Activated T-helper 2 cell treated with anti-CD3 and anti-CD28 coated beads, Interferon-gamma antibody, Interleukin-2, Interleukin-4, amounts not matched to agents 10 μg/mL and 5 μg/mL and 100 μg/mL, durations not matched to agents 14 hours and 24 hours and 36 hours (primary cell): ENCODE data around the gene DENND1A. TPM values are rescaled to one million over a fixed set of nuclear protein-coding genes. Genes with fewer than 3 reads are reported as not detected.

Source experiments
- DNase-seq: peaks from one replicate; pipeline ENCODE4 v3.0.0; 2021; ENCODE audit warnings: low spot score
- H3K27ac Mint-ChIP-seq: one replicate; pipeline ENCODE4 v1.8.0; 2021; ENCODE audit warnings: mixed read lengths
- H3K27me3 Mint-ChIP-seq: one replicate; pipeline ENCODE4 v1.8.0; 2021; ENCODE audit warnings: low read depth, mixed read lengths
- H3K36me3 Mint-ChIP-seq: one replicate; pipeline ENCODE4 v1.8.0; 2021; ENCODE audit warnings: low read depth, mixed read lengths
- H3K4me1 Mint-ChIP-seq: one replicate; pipeline ENCODE4 v1.8.0; 2021; ENCODE audit warnings: low read depth, mixed read lengths
- H3K4me3 Mint-ChIP-seq: one replicate; pipeline ENCODE4 v1.8.0; 2021; ENCODE audit warnings: low read depth, mild to moderate bottlenecking, moderate library complexity, mixed read lengths
- H3K9me3 Mint-ChIP-seq: one replicate; pipeline ENCODE4 v1.8.0; 2021; ENCODE audit warnings: mixed read lengths
- intact Hi-C: fragments of 100-400 bp; cut with micrococcal nuclease; formaldehyde crosslinking; loops from one replicate; pipeline ENCODE4 v1.15.1; 2023
- total RNA-seq: library from RNA; stranded (reverse); gene quantifications from 2 replicates; pipeline ENCODE4 v1.2.3, GENCODE V29; 2022

DENND1A gene
- total RNA-seq, 1 donor from 2014 or later, result 20.0 TPM

DNA sequence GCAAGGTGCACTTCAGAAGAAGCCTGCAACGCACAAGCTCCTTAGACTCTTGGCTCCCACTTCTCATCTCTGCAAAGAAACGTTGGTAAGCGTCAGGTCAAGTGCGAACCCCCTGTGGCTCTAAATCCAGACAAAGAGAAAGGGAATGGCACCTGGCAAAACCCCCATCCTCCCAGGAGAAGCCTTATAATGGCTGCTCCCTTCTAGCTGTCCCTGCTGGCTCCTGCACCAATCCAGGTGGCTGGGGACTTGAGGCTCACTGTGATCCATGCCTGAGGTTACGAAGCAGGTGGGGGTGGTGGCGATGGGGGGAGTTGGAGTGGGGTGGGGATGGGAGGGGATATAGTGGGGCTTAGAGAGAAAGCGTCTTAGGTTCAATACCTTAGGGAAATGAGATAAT lies 272.8 kb downstream of the DENND1A start:
- Mint-ChIP-seq H3K4me1 (no peaks in the 10 kb centered on the region), H3K4me3 (no peak overlapping the region), H3K27ac (no peak overlapping the region), H3K27me3 (peaks cover 6% of the 10 kb centered on the region), H3K36me3 (peaks cover 8% of the 10 kb centered on the region), H3K9me3 (peaks cover 8% of the 10 kb centered on the region)
- intact Hi-C loops, result no loop called here
- no peak for DNase-seq

DNA sequence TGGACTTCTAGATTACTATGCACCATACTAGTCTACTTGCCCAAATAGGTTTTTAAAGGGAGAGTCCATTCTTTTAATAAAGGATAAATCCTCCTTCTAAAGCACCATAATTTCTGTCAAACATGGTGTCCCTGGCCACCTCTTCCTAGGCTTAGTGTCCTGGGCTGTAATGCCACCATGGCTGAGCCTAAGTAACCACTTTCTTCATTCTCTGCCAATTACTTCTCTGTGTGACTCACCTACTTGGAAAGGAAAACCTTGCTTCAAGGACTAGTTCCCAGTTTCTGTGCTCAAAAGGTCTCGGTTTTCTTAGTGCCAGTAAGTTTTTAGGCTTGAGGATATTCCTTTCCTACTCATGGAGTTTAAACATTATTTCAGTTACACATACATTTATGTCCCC lies 273.4 kb downstream of the DENND1A start:
- H3K4me1 Mint-ChIP-seq, result no peaks in the 10 kb centered on the region
- no peak overlapping the region for H3K4me3 Mint-ChIP-seq
- H3K27ac Mint-ChIP-seq, result no peak overlapping the region
- intact Hi-C loops, result no loop called here
- peaks cover 3% of the 10 kb centered on the region for H3K9me3 Mint-ChIP-seq
- peaks cover 2% of the 10 kb centered on the region for H3K36me3 Mint-ChIP-seq
- peaks cover 11% of the 10 kb centered on the region for H3K27me3 Mint-ChIP-seq
- DNase-seq, result no peak

DNA sequence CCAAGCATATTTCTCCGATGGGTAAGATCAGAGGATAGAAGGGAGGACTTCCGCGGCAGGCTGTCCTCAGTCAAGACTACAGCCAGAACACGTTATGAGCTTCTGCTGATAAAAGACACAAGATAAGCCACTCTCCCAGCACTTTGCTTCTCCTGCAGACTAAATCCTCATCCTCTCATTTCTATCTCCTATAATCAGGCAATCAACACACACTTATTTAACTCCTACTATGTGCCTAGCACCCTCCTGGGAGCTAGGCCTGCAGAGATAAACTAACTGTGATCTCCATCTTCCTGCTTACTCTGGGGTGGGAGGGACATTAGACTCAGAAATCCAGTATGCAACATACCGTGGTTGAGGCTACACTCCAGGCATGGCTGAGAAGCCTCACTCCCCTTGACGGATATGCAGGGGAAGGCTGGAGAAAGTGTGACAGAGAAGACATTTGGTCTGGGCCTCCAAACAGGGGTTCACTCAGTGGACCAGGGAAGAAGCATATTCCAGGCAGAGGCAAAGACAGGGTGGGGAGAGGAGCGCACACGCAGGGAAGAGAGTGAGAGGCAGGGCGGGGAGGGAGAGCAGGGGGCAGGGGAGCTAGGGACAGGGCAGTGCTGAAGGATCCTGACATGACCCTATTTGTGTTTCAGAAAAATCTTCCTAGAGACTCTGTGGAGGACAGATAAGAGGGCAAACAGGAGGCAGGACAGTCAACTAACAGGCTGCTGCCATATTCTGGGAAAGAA lies 274.1 kb downstream of the DENND1A start:
- no peak for DNase-seq
- H3K4me1 Mint-ChIP-seq, result no peaks in the 10 kb centered on the region
- H3K27me3 Mint-ChIP-seq, result peaks cover 14% of the 10 kb centered on the region
- H3K36me3 Mint-ChIP-seq, result peaks cover 3% of the 10 kb centered on the region
- intact Hi-C loops, result no loop called here
- no peak overlapping the region for H3K27ac Mint-ChIP-seq
- no peak overlapping the region for H3K4me3 Mint-ChIP-seq
- no peaks in the 10 kb centered on the region for H3K9me3 Mint-ChIP-seq

DNA sequence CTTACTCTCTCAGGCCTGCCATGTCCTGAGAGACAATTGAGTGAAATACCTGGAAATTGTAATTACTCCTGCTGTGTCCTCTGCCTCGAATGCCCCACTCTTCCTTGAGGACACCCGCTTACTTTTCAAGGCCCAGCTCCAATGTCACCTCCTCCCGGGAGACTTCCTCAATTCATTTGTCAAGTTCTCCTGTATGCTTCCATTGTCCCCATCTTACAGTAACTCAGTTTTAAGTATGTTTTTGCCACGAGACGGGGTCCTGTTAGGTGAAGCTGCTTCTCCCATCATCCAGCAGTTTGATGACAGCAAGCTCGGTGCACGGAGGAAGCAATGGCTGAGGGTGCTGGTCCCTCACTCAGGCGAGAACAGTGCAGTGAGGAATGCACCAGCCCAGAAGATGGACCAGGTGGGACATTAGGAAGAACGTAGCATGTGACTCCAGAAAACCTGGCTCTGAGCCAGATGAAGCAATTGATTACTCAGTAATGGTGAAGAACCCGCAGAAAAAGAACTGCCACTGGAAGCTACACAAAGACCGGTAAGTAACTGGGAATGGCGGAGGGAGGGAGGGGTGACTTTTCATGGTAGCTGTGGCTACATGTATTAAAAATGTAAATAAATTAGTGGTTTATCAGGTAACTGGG lies 274.8 kb downstream of the DENND1A start:
- Mint-ChIP-seq H3K36me3 (peaks cover 3% of the 10 kb centered on the region), H3K4me1 (no peaks in the 10 kb centered on the region), H3K27ac (no peak overlapping the region), H3K9me3 (no peaks in the 10 kb centered on the region), H3K4me3 (no peak overlapping the region), H3K27me3 (peaks cover 14% of the 10 kb centered on the region)
- DNase-seq, result no peak
- intact Hi-C loops, result no loop called here

DNA sequence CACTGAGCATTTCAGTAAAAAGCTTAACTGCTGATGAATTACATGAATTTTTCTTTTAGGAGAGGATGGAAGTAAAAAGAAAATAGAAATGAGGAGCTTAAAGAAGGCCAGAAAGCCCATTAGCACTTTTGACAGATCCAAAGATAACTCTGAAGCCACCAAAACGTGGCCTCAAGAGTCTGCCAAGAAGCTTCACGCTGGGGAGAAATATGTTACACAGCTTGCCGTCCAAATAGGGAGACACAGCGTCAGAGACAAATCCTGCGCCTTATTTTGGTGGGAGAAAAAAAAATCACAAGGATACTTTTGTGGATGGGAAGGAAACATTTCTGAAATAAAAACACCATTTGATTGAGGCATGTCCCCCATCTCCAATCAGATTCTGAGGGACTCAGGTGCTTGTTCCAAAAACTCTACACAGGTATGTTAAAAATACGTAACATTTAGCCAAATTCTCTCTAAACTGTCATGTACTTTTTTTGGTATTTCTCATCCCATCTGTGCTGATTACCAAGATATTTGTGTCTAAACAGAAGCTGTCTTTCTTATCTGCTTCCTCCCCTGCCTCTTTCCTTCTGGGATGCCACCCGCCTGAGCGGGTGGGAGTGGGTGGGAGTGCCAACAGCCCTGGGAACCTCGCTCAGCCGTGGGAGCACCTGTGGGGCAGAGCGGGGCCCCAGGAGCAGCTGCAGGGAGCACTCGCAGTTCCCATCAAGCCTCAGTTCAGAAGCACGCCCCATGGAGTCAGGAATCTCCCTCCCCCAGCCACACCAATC lies 275.5 kb downstream of the DENND1A start:
- H3K27ac Mint-ChIP-seq, result no peak overlapping the region
- H3K9me3 Mint-ChIP-seq, result no peaks in the 10 kb centered on the region
- peaks cover 5% of the 10 kb centered on the region for H3K4me1 Mint-ChIP-seq
- DNase-seq, result no peak
- H3K36me3 Mint-ChIP-seq, result peaks cover 3% of the 10 kb centered on the region
- intact Hi-C loops, result no loop called here
- H3K27me3 Mint-ChIP-seq, result peaks cover 14% of the 10 kb centered on the region
- H3K4me3 Mint-ChIP-seq, result no peak overlapping the region

DNA sequence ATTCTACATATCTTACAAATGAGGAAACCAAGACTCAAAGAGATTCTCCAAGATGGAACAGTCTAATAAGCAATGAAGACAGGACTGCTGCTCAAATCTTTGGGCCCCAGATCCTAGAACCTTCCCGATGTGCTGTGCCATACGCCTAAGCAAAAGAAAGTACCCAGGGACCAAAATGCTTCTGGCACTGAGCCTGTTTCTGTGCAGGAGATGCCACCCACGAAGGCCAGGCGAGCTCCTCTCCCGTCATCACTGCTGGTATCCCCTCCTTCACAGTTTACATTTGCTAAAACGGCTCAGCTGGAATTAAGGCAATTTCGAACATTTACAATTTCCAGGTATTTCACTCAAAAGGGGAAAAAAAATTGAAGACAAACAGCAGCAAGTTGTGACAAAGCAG lies 277.5 kb downstream of the DENND1A start:
- intact Hi-C loops, result no loop called here
- no peak overlapping the region for H3K4me3 Mint-ChIP-seq
- H3K27me3 Mint-ChIP-seq, result peaks cover 17% of the 10 kb centered on the region
- peaks cover 3% of the 10 kb centered on the region for H3K36me3 Mint-ChIP-seq
- no peaks in the 10 kb centered on the region for H3K9me3 Mint-ChIP-seq
- peaks cover 5% of the 10 kb centered on the region for H3K4me1 Mint-ChIP-seq
- no peak overlapping the region for H3K27ac Mint-ChIP-seq
- DNase-seq, result no peak

DNA sequence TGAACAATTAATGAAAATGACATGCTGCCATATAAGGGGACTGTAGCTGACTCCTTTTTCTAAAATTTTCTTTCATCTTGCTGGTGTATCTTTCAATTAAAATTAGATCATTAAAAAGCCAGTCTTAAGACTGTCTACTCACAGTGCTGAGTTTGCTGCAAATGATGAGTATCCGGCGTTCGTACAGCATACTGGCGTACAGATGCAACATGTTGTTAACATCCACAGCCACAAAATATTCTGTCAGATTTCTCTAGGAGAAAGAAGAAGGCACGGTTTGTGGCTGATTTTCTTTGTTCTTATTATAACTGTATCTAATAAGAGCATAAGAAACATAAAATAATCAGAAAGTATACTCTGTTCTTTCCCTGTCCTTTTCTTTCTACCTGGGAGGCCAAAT lies 278.1 kb downstream of the DENND1A start:
- peaks cover 5% of the 10 kb centered on the region for H3K4me1 Mint-ChIP-seq
- no peak overlapping the region for H3K4me3 Mint-ChIP-seq
- no peak for DNase-seq
- peaks cover 17% of the 10 kb centered on the region for H3K27me3 Mint-ChIP-seq
- intact Hi-C loops, result no loop called here
- H3K36me3 Mint-ChIP-seq, result peaks cover 3% of the 10 kb centered on the region
- H3K27ac Mint-ChIP-seq, result no peak overlapping the region
- H3K9me3 Mint-ChIP-seq, result no peaks in the 10 kb centered on the region

DNA sequence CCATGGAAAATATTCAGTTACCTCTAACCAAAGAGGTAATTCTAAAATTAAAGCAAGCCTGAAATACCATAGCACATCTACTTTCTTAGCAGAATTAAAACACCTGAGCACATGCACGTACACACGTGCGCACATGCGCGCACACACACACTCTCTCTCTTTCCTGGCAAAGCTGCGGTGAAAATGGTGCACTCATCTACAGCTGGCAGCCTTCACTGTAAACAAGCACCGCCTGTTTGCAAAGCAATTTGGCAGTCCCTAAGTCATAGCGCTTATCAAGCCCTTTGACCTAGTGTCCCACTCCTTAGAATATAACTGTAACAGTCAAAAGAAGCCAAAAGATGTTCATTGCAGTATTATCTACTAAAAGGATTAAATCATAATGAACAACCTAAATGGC lies 278.7 kb downstream of the DENND1A start:
- H3K36me3 Mint-ChIP-seq, result peaks cover 3% of the 10 kb centered on the region
- H3K27me3 Mint-ChIP-seq, result peaks cover 20% of the 10 kb centered on the region
- no peak for DNase-seq
- intact Hi-C loops, result no loop called here
- peaks cover 5% of the 10 kb centered on the region for H3K4me1 Mint-ChIP-seq
- H3K4me3 Mint-ChIP-seq, result no peak overlapping the region
- no peak overlapping the region for H3K27ac Mint-ChIP-seq
- no peaks in the 10 kb centered on the region for H3K9me3 Mint-ChIP-seq

DNA sequence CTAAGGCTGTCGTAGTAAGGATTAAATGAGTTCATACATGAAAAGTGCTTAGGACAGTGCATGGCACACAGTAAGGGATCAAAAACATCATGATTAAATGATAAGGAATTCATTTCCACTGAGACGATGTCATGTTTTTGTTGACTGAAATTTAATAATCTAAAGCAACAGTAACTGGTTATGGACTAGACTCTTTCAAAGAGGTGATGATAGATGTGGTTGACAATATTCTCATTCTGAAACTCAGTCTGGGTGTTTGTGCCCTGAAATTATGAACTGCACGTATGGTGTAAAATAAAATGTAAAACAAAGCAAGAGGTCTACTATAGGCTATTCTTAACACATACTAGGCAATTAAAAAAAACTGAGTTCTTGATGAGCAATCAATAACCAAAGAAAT lies 280.0 kb downstream of the DENND1A start:
- intact Hi-C loops, result loop anchor here (10.0 kb wide), 1 partner anchor 345 kb away; no protein-coding TSS in a partner anchor
- DNase-seq, result no peak
- H3K36me3 Mint-ChIP-seq, result peaks cover 3% of the 10 kb centered on the region
- no peaks in the 10 kb centered on the region for H3K9me3 Mint-ChIP-seq
- H3K4me1 Mint-ChIP-seq, result peaks cover 5% of the 10 kb centered on the region
- no peak overlapping the region for H3K4me3 Mint-ChIP-seq
- no peak overlapping the region for H3K27ac Mint-ChIP-seq
- H3K27me3 Mint-ChIP-seq, result peaks cover 24% of the 10 kb centered on the region

DNA sequence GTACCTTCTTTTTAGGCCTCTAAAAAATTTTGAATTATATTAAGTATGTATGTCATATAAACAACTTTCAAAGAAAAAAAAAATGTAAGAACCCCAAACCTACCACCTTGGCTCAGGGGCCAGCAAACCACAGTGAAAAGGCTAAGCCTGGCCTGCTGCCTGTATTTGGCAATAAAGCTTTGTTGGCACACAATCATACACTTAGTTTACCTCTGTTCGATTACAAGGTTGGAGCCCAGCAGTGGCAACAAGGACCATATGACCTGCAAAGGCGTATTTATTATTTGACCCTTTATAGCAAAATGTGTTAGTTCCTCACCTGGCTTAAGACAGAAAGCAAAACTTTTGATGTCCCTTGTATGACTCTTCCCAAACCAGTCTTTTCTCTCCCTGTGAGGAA lies 282.8 kb downstream of the DENND1A start:
- peaks cover 41% of the 10 kb centered on the region for H3K27me3 Mint-ChIP-seq
- no peaks in the 10 kb centered on the region for H3K9me3 Mint-ChIP-seq
- no peak overlapping the region for H3K4me3 Mint-ChIP-seq
- DNase-seq, result no peak
- no peak overlapping the region for H3K27ac Mint-ChIP-seq
- peaks cover 5% of the 10 kb centered on the region for H3K4me1 Mint-ChIP-seq
- H3K36me3 Mint-ChIP-seq, result peaks cover 3% of the 10 kb centered on the region
- intact Hi-C loops, result loop anchor here (10.0 kb wide), 1 partner anchor 348 kb away; no protein-coding TSS in a partner anchor

DNA sequence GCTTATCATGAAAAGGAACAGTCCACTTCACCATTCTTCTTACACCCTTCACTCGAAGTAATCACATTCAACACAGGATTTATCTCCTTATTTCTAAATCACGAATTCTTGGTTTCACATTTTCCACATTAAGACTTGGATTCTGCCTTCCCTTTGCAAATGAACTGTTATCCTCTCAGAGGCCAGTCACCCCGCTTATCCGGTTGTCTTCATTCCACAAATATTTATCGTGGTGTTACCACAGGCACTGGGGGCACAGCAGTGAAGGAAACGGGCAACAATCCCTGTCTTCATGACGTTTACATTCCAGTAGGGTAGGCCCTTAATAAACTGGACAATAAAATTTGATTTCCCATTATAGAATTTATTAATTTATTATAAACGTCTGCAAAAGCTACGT lies 284.2 kb downstream of the DENND1A start:
- Mint-ChIP-seq H3K4me1 (peaks cover 10% of the 10 kb centered on the region), H3K9me3 (no peaks in the 10 kb centered on the region), H3K27me3 (peaks cover 40% of the 10 kb centered on the region), H3K36me3 (no peaks in the 10 kb centered on the region), H3K4me3 (no peak overlapping the region), H3K27ac (no peak overlapping the region)
- DNase-seq, result no peak
- intact Hi-C loops, result loop anchor here (10.0 kb wide), 1 partner anchor 349 kb away; no protein-coding TSS in a partner anchor

DNA sequence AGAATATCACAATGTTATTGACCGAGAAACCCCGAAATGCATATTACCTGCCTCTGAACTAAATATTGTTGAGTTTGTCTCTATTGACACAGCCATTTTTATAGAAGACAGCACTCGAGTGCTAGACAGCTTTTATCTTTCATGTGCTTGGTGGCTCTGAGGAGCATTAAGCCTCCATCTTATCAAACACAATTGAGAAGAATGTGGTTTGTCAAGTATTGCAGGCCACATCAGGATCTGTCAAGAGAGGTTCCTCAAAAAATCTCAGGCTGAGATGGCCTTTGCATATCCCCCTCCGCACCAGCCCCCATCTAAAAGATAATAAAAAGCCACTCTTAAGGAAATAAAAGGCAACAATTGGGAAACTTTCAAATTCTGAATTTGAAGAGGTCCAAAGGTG lies 284.8 kb downstream of the DENND1A start:
- Mint-ChIP-seq H3K36me3 (no peaks in the 10 kb centered on the region), H3K27ac (no peak overlapping the region), H3K4me1 (peaks cover 13% of the 10 kb centered on the region), H3K27me3 (peaks cover 47% of the 10 kb centered on the region), H3K9me3 (no peaks in the 10 kb centered on the region), H3K4me3 (no peak overlapping the region)
- intact Hi-C loops, result loop anchor here (10.0 kb wide), 1 partner anchor 350 kb away; no protein-coding TSS in a partner anchor
- no peak for DNase-seq

DNA sequence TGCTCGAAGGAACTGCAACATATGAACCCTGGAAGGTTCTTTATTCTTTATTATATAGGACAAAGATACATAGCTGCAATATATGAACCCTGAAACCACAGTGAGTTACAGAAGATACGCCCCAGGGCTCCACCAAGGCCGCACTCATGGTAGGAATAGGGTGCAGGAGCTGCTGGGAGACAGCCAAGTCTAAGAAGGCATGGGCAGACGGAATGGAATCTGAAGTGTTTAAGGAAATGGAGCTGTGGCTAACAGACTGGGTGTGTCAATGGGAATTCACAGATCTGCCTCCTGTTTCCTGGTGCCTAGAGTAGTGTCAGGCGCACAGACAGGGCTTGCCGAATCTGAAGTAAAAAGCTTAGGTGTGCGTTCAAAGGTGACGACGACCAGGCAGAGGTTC lies 286.4 kb downstream of the DENND1A start:
- Mint-ChIP-seq H3K27me3 (peaks cover 50% of the 10 kb centered on the region), H3K36me3 (no peaks in the 10 kb centered on the region), H3K27ac (no peak overlapping the region), H3K9me3 (no peaks in the 10 kb centered on the region), H3K4me1 (peaks cover 12% of the 10 kb centered on the region), H3K4me3 (no peak overlapping the region)
- DNase-seq, result no peak
- intact Hi-C loops, result loop anchor here (10.0 kb wide), 1 partner anchor 351 kb away; no protein-coding TSS in a partner anchor
